ENCODE results near the gene NT5C. TPM values are rescaled to one million over a fixed set of nuclear protein-coding genes. Genes with fewer than 3 reads are reported as not detected.

NT5C gene
- total RNA-seq, 1 experiment from 2014 or later, result 38.6 TPM

DNA sequence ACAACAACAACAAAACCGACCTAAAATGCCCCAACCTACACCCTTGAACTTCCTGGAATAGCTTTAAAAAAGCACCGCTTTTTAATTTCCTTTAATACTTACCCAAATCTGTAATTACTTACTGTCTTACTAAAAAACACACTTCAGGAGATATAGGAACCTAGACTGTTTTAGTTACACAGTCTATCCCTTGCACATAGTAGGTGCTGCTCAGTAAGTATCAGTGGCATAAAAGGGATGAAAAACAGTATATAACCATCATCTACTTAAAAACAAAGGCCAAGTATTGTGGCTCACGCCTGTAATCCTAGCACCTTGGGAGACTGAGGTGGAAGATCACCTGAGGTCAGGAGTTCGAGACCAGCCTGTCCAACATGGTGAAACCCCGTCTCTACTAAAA, 45.1 kb upstream of the NT5C start:
- peaks cover 11% of the 10 kb centered on the region for H3K4me1 ChIP-seq (replicated peaks; ENCODE audit: insufficient read depth)
- H2AFZ ChIP-seq, result no peak overlapping the region
- CTCF ChIA-PET, result no interaction called here
- DNase-seq, result no peak
- BruUV-seq (replicated peaks), result no TSS peak
- POLR2A ChIA-PET (ENCODE audit: unreplicated experiment), result interaction anchor here (0.6 kb wide), 1 partner anchor 56 kb away, joined by 5 read pairs; no protein-coding TSS in a partner anchor
- H3K27ac ChIP-seq, result no peak overlapping the region
- intact Hi-C loops (cut with micrococcal nuclease; ENCODE audit: unreplicated experiment), result no loop called here
- peaks cover 95% of the 10 kb centered on the region for H3K79me2 ChIP-seq (ENCODE audit: low read depth)
- TF ChIP-seq CTCF (conservative IDR thresholded peaks at IDR 0.05) (no peak), EZH2 (IDR thresholded peaks at IDR 0.05; ENCODE audit: low read depth) (no peak)
- H3K4me2 ChIP-seq, result no peak overlapping the region
- H3K4me3 ChIP-seq, result no peak overlapping the region
- H3K9me3 ChIP-seq (ENCODE audit: insufficient read depth, low read depth), result no peaks in the 10 kb centered on the region
- peaks cover 50% of the 10 kb centered on the region for H4K20me1 ChIP-seq (ENCODE audit: insufficient read depth)
- H3K27me3 ChIP-seq (ENCODE audit: insufficient read depth, low read depth), result no peaks in the 10 kb centered on the region
- H3K36me3 ChIP-seq (ENCODE audit: low read depth), result peaks cover 48% of the 10 kb centered on the region
- H3K9me2 ChIP-seq (ENCODE audit: insufficient read depth), result no peaks in the 10 kb centered on the region
- peaks cover 65% of the 10 kb centered on the region for H3F3A ChIP-seq (ENCODE audit: insufficient read depth, low read depth)

- Histone ChIP-seq H3K9me3 (ENCODE audit: insufficient read depth, low read depth) (no peaks in the 10 kb centered on the region), H3K27ac (no peak overlapping the region; the same call in 1 of the 2 replicates), H2AFZ (no peak overlapping the region), H3K9me2 (ENCODE audit: insufficient read depth) (no peaks in the 10 kb centered on the region), H4K20me1 (ENCODE audit: insufficient read depth) (peaks cover 42% of the 10 kb centered on the region), H3K4me3 (no peak overlapping the region), H3K4me1 (replicated peaks; ENCODE audit: insufficient read depth) (no peaks in the 10 kb centered on the region), H3K27me3 (ENCODE audit: insufficient read depth, low read depth) (no peaks in the 10 kb centered on the region), H3K79me2 (ENCODE audit: low read depth) (peaks cover 95% of the 10 kb centered on the region), H3F3A (ENCODE audit: insufficient read depth, low read depth) (peaks cover 74% of the 10 kb centered on the region), H3K36me3 (ENCODE audit: low read depth) (peaks cover 49% of the 10 kb centered on the region), H3K4me2 (no peak overlapping the region)
- intact Hi-C loops (cut with micrococcal nuclease; ENCODE audit: unreplicated experiment), result no loop called here
- no peak for DNase-seq
- CTCF ChIA-PET, result interaction anchor here (0.6 kb wide), 2 partner anchors 401 to 1553 kb away, joined by 4 to 9 read pairs; no protein-coding TSS in a partner anchor
- no TSS peak for BruUV-seq (replicated peaks)
- TF ChIP-seq EZH2 (IDR thresholded peaks at IDR 0.05; ENCODE audit: low read depth) (no peak), CTCF (conservative IDR thresholded peaks at IDR 0.05) (no peak)
- POLR2A ChIA-PET (ENCODE audit: unreplicated experiment), result interaction anchor here (0.6 kb wide), 1 partner anchor 29 kb away, joined by 10 read pairs; no protein-coding TSS in a partner anchor
Measured at GRCh38 chr17:75174996-75175395, 43.5 kb upstream of the NT5C start.

- no peak overlapping the region for H2AFZ ChIP-seq
- ChIA-PET POLR2A (ENCODE audit: unreplicated experiment) (interaction anchor here (0.7 kb wide), 1 partner anchor 60 kb away, joined by 6 read pairs; no protein-coding TSS in a partner anchor), CTCF (interaction anchor here (0.5 kb wide), 2 partner anchors 13 to 126 kb away, joined by 3 to 6 read pairs; partner anchors contain the start of gene KCTD2)
- BruUV-seq (replicated peaks), result no TSS peak
- no peak overlapping the region for H3K4me3 ChIP-seq
- intact Hi-C loops (cut with micrococcal nuclease; ENCODE audit: unreplicated experiment), result no loop called here
- no peak overlapping the region for H3K4me2 ChIP-seq
- peak overlapping the region; percentile 25; the same call in 1 of the 2 replicates for H3K27ac ChIP-seq
- no peaks in the 10 kb centered on the region for H3K9me3 ChIP-seq (ENCODE audit: insufficient read depth, low read depth)
- H3K79me2 ChIP-seq (ENCODE audit: low read depth), result peaks cover 83% of the 10 kb centered on the region
- peaks cover 36% of the 10 kb centered on the region for H4K20me1 ChIP-seq (ENCODE audit: insufficient read depth)
- H3F3A ChIP-seq (ENCODE audit: insufficient read depth, low read depth), result peaks cover 67% of the 10 kb centered on the region
- H3K9me2 ChIP-seq (ENCODE audit: insufficient read depth), result no peaks in the 10 kb centered on the region
- no peaks in the 10 kb centered on the region for H3K27me3 ChIP-seq (ENCODE audit: insufficient read depth, low read depth)
- TF ChIP-seq CTCF (conservative IDR thresholded peaks at IDR 0.05) (no peak), EZH2 (IDR thresholded peaks at IDR 0.05; ENCODE audit: low read depth) (no peak)
- no peaks in the 10 kb centered on the region for H3K4me1 ChIP-seq (replicated peaks; ENCODE audit: insufficient read depth)
- DNase-seq, result no peak
- peaks cover 45% of the 10 kb centered on the region for H3K36me3 ChIP-seq (ENCODE audit: low read depth)
Measured at GRCh38 chr17:75173526-75173925, 42.0 kb upstream of the NT5C start.
